ENCODE measurements around the gene DDX41.
A peak's percentile ranks its signal among the peaks of the same experiment; 100 is the strongest.
"Not testable (repeated sequence)": the region's sequence is repeated elsewhere in the genome, so short reads cannot be mapped to it uniquely, and the experiment has no call there.

The DDX41 gene

GRCh38 chr5:177516601-177517568 is at the start of gene DDX41:
DDX41 (minus strand) TSS chr5:177516961; CDS start chr5:177516945, 16 bp downstream.
- DNase-seq (ENCODE audit: low read depth in 2 of 2): peak; percentile 92 to 94

- DNase-seq (ENCODE audit: low read depth in 2 of 2): no peak
Measured at GRCh38 chr5:177565046-177565445, 48.3 kb upstream of the DDX41 start.

GRCh38 chr5:177559446-177559941 is 42.7 kb upstream of the DDX41 start:
- DNase-seq (ENCODE audit: low read depth in 2 of 2): not testable (repeated sequence)

GRCh38 chr5:177557796-177558195 is 41.0 kb upstream of the DDX41 start:
- DNase-seq (ENCODE audit: low read depth in 2 of 2): no peak

- DNase-seq (ENCODE audit: low read depth in 2 of 2): no peak
Measured at GRCh38 chr5:177557041-177557647, 40.4 kb upstream of the DDX41 start.

- no peak for DNase-seq (ENCODE audit: low read depth in 2 of 2)
Measured at GRCh38 chr5:177555665-177556064, 38.9 kb upstream of the DDX41 start.

- DNase-seq (ENCODE audit: low read depth in 2 of 2): no peak
Measured at GRCh38 chr5:177555228-177555627, 38.5 kb upstream of the DDX41 start.

- peak; percentile 89 to 92 for DNase-seq (ENCODE audit: low read depth in 2 of 2)
Measured at GRCh38 chr5:177554474-177555111, 37.8 kb upstream of the DDX41 start, which contains the start of gene FAM193B. FAM193B (minus strand) TSS chr5:177554563; CDS start chr5:177554458, 105 bp downstream.

GRCh38 chr5:177553671-177554429 is 37.1 kb upstream of the DDX41 start:
- peak in 1 of 2 donors; percentile 29 for DNase-seq (ENCODE audit: low read depth in 2 of 2)

- no peak for DNase-seq (ENCODE audit: low read depth in 2 of 2)
Measured at GRCh38 chr5:177552839-177553455, 36.2 kb upstream of the DDX41 start.

- DNase-seq (ENCODE audit: low read depth in 2 of 2): no peak
Measured at GRCh38 chr5:177550122-177550521, 33.4 kb upstream of the DDX41 start.

GRCh38 chr5:177548495-177548894 is 31.7 kb upstream of the DDX41 start:
- DNase-seq (ENCODE audit: low read depth in 2 of 2): no peak

GRCh38 chr5:177547736-177548135 is 31.0 kb upstream of the DDX41 start:
- no peak for DNase-seq (ENCODE audit: low read depth in 2 of 2)

- DNase-seq (ENCODE audit: low read depth in 2 of 2): no peak
Measured at GRCh38 chr5:177546258-177546741, 29.5 kb upstream of the DDX41 start.

- no peak for DNase-seq (ENCODE audit: low read depth in 2 of 2)
Measured at GRCh38 chr5:177545487-177546257, 28.9 kb upstream of the DDX41 start.

GRCh38 chr5:177542816-177543465 is 26.2 kb upstream of the DDX41 start:
- DNase-seq (ENCODE audit: low read depth in 2 of 2): no peak

- no peak for DNase-seq (ENCODE audit: low read depth in 2 of 2)
Measured at GRCh38 chr5:177540438-177540837, 23.7 kb upstream of the DDX41 start.

GRCh38 chr5:177539411-177539810 is 22.6 kb upstream of the DDX41 start:
- no peak for DNase-seq (ENCODE audit: low read depth in 2 of 2)

GRCh38 chr5:177538876-177539275 is 22.1 kb upstream of the DDX41 start:
- no peak for DNase-seq (ENCODE audit: low read depth in 2 of 2)

Measured in stimulated activated CD8-positive, alpha-beta memory T cell treated with anti-CD3 and anti-CD28 coated beads, Interleukin-7, amount 100 ng/mL, for 4 hours (primary cell).